ENCODE measurements around the gene GNB1. TPM values are rescaled to one million over a fixed set of nuclear protein-coding genes. Genes with fewer than 3 reads are reported as not detected.

The GNB1 gene
- total and polyA plus RNA-seq, 2 experiments from 2014 or later = 134 to 175 TPM

- peak; percentile 1 for DNase-seq (ENCODE audit: low spot score)
- H3K27ac ChIP-seq = peak overlapping the region; percentile 80
- TF ChIP-seq EZH2 (IDR thresholded peaks at IDR 0.05; ENCODE audit: borderline replicate concordance) = no peak
- TF ChIP-seq EZH2phosphoT487 (IDR thresholded peaks at IDR 0.05; ENCODE audit: low read depth, severe bottlenecking, unreplicated experiment) = no peak
- TF ChIP-seq CTCF (IDR thresholded peaks at IDR 0.05; ENCODE audit: poor library complexity) = no peak
- H3K27me3 ChIP-seq = no peaks in the 10 kb centered on the region
- H3K4me2 ChIP-seq = peak overlapping the region; percentile 75
- H4K20me1 ChIP-seq (ENCODE audit: insufficient read depth, poor library complexity, severe bottlenecking) = no peaks in the 10 kb centered on the region
- no peaks in the 10 kb centered on the region for H3K36me3 ChIP-seq (replicated peaks; ENCODE audit: insufficient read depth, low read depth)
- no peak overlapping the region for H3K4me3 ChIP-seq
- H3K9me2 ChIP-seq (replicated peaks; ENCODE audit: insufficient read depth) = no peaks in the 10 kb centered on the region
- H3K79me2 ChIP-seq = peaks cover 9% of the 10 kb centered on the region
- no peak overlapping the region for H2AFZ ChIP-seq
- peaks cover 16% of the 10 kb centered on the region for H3K4me1 ChIP-seq (ENCODE audit: insufficient read depth)
- no peaks in the 10 kb centered on the region for H3K9me3 ChIP-seq (ENCODE audit: low read depth)
- WGBS (ENCODE audit: low lambda C conversion rate, missing lambda C conversion rate) = 84% methylated on average over 6 of the region's 6 CpGs
Measured at GRCh38 chr1:1910033-1910465, 19.2 kb upstream of the GNB1 start.

- H3K36me3 ChIP-seq (replicated peaks; ENCODE audit: insufficient read depth, low read depth) = no peaks in the 10 kb centered on the region
- peak overlapping the region; percentile 90 for H3K27ac ChIP-seq
- 17% methylated on average over 21 of the region's 21 CpGs for WGBS (ENCODE audit: low lambda C conversion rate, missing lambda C conversion rate)
- TF ChIP-seq EZH2 (IDR thresholded peaks at IDR 0.05; ENCODE audit: borderline replicate concordance) = no peak
- TF ChIP-seq CTCF (IDR thresholded peaks at IDR 0.05; ENCODE audit: poor library complexity) = no peak
- TF ChIP-seq EZH2phosphoT487 (IDR thresholded peaks at IDR 0.05; ENCODE audit: low read depth, severe bottlenecking, unreplicated experiment) = no peak
- H4K20me1 ChIP-seq (ENCODE audit: insufficient read depth, poor library complexity, severe bottlenecking) = no peaks in the 10 kb centered on the region
- peaks cover 9% of the 10 kb centered on the region for H3K79me2 ChIP-seq
- H3K9me3 ChIP-seq (ENCODE audit: low read depth) = no peaks in the 10 kb centered on the region
- H3K9me2 ChIP-seq (replicated peaks; ENCODE audit: insufficient read depth) = no peaks in the 10 kb centered on the region
- no peaks in the 10 kb centered on the region for H3K27me3 ChIP-seq
- peaks cover 16% of the 10 kb centered on the region for H3K4me1 ChIP-seq (ENCODE audit: insufficient read depth)
- peak overlapping the region; percentile 81 for H2AFZ ChIP-seq
- H3K4me3 ChIP-seq = peak overlapping the region; percentile 54
- peak overlapping the region; percentile 99 for H3K4me2 ChIP-seq
- DNase-seq (ENCODE audit: low spot score) = no peak
Measured at GRCh38 chr1:1908506-1908791, 17.6 kb upstream of the GNB1 start.

- no peaks in the 10 kb centered on the region for H3K27me3 ChIP-seq
- no peak overlapping the region for H3K4me2 ChIP-seq
- 90% methylated on average over 8 of the region's 8 CpGs for WGBS (ENCODE audit: low lambda C conversion rate, missing lambda C conversion rate)
- H3K9me2 ChIP-seq (replicated peaks; ENCODE audit: insufficient read depth) = no peaks in the 10 kb centered on the region
- peak; percentile 28 for DNase-seq (ENCODE audit: low spot score)
- TF ChIP-seq EZH2phosphoT487 (IDR thresholded peaks at IDR 0.05; ENCODE audit: low read depth, severe bottlenecking, unreplicated experiment) (no peak), CTCF (IDR thresholded peaks at IDR 0.05; ENCODE audit: poor library complexity) (no peak), EZH2 (IDR thresholded peaks at IDR 0.05; ENCODE audit: borderline replicate concordance) (no peak)
- no peak overlapping the region for H3K27ac ChIP-seq
- no peak overlapping the region for H2AFZ ChIP-seq
- no peaks in the 10 kb centered on the region for H3K36me3 ChIP-seq (replicated peaks; ENCODE audit: insufficient read depth, low read depth)
- peaks cover 16% of the 10 kb centered on the region for H3K4me1 ChIP-seq (ENCODE audit: insufficient read depth)
- peaks cover 9% of the 10 kb centered on the region for H3K79me2 ChIP-seq
- no peaks in the 10 kb centered on the region for H3K9me3 ChIP-seq (ENCODE audit: low read depth)
- no peak overlapping the region for H3K4me3 ChIP-seq
- no peaks in the 10 kb centered on the region for H4K20me1 ChIP-seq (ENCODE audit: insufficient read depth, poor library complexity, severe bottlenecking)
Measured at GRCh38 chr1:1907098-1907736, 16.3 kb upstream of the GNB1 start.
